ENCODE measurements around the gene SSX2IP.

DNA sequence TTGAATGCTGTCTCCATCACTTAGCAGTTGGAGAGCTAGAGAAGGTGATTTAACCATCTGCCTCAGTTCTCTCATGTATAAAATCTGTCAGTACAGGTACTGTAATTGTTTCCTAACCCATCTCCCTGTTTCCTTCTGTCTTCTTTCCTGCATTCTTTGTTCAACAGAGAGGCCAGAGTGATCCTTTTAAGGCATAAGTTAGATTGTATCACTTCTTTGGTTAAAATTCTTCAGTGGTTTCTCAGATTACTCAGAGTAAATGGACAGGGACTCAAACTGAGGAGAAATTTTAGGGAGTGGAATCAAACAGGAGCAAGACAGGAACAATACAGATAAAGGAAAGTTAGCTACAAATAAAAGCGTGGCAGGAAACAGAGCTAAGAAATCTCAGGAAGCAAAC lies 45.2 kb upstream of the SSX2IP start:
- TF ChIP-seq CTCF (IDR thresholded peaks at IDR 0.05) (no peak), ZFX (IDR thresholded peaks at IDR 0.05; ENCODE audit: borderline replicate concordance) (no peak)

Data from 22Rv1 (cell line).